Adipose tissue (tissue), 3 donors: Measurements from ENCODE around the gene TEC. TPM values are rescaled to one million over a fixed set of nuclear protein-coding genes. Genes with fewer than 3 reads are reported as not detected.
"Not testable (repeated sequence)": the region's sequence is repeated elsewhere in the genome, so short reads cannot be mapped to it uniquely, and the experiment has no call there.

Source experiments
- H3K27ac ChIP-seq: one replicate; pipeline ENCODE4 v1.5.1; 2013; ENCODE audit warnings: low read depth, low read length
- WGBS, 3 donors: extraction: QIAGEN DNeasy Blood & Tissue Kit; methylation state at CpG; one replicate each; pipeline ENCODE4 v1.1.7; 2013; 5-methylcytosine and 5-hydroxymethylcytosine counted together
- polyA plus RNA-seq, 3 donors: library from polyadenylated mRNA; stranded (reverse); fragments of 200-250 nt; gene quantifications; one replicate each; pipeline ENCODE4 v1.2.3, GENCODE V29; 2013
- donor health status: healthy with polysubstance abuse.
- donor health status: Bipolar disorder and iron deficiency.
- donor health status: healthy.

The TEC gene
- polyA plus RNA-seq, 3 donors: 0.62 to 1.5 (median 0.83) TPM

DNA sequence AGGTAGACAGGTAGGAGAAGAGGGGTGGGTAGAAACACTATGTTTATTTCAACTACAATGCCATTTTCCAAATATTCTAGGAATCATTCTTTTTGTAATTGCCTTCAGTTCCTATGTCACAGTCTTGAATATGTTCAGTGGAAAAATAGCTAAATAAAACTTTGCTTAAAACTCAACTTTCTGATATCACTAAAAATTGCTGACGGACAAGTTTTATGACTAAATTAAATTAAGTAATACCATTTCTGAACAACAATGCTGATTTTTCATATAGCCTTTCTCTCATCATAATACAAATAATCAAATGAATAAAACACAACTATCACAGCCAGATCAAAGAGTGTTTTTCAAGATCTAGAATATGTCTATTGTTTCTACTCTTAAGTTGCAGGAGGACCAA is 53.1 kb downstream of the TEC start:
- 92 to 98% (median 95%) methylated on average over 1 of the region's 1 CpG for WGBS, 3 donors
- H3K27ac ChIP-seq: no peak overlapping the region

DNA sequence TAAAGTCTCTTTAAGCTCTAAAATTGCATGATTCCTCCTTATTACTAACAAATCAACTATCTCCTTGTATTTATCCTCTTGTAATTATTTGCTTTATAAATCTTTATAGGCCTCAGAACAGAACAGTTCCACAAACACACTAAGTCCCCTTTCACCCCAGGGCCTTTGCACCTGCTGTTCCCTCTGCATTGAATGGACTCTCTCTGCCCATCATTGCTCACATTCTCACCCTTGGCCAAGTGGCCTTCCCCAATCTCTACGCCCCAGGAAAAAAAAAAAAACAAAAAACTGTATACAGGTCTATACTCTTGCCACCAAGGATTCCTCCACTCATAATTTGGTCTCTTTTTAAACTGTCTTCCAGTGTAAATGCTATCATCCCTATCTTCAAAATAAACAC is 53.7 kb downstream of the TEC start:
- whole genome bisulfite sequencing, 3 donors: 87 to 88% (median 88%) methylated on average over 1 of the region's 1 CpG
- no peak overlapping the region for H3K27ac ChIP-seq

DNA sequence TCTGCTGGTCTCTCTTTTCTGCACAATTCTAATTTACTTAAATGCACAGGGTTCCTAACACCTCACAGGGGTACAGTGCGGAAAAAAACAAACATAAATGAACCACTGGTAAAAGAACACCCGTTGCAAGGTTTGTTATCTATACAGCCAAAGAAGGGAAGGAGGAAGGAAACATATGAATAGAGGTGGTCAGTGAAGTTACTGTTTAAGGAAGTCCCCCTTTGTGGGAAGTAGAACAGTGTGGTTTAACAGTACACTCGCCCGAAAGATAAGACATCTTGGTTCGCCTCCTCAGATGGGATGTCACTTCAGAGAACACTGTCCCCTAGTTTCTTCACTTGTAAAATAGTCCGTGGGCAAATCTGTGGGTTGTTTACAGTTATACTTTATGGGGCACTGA is 57.5 kb downstream of the TEC start:
- H3K27ac ChIP-seq: no peak overlapping the region
- WGBS, 3 donors: 38 to 82% (median 51%) methylated on average over 6 of the region's 6 CpGs

DNA sequence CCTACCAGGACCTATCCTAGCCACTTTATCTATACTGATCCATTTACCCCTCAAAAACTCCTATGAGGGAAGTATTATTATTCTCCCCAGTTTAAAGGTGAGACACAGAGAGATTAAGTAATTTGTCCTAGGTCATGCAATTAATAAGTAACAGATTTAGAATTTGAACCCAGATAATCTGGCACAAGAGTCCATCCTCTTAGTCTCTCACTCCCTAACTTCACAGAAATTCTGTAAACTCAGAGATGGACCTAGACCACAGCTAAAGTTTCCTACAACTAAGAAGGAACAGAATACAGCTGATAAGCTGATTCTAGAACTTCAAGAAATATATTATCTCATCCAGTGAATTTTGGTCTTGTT is 58.7 kb downstream of the TEC start:
- no peak overlapping the region for H3K27ac ChIP-seq

DNA sequence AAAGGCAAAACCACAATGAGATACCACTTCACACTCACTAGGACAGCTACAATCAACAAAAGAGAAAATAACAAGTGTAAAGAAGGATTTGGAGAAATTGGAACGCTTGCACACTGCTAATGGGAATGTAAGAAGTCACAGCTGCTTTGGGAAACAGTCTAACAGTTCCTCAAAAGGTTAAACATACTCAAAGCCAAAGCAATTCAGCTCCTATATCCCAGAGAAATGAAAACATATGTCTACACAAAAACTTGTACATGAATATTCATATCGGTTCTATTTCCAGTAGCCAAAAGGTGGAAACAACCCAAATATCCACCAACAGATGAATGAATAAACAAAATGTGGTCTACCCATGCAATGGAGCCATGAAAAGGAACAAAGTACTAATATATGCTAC is 64.0 kb downstream of the TEC start:
- WGBS, 3 donors: 66 to 87% (median 69%) methylated on average over 2 of the region's 2 CpGs
- no peak overlapping the region for H3K27ac ChIP-seq

DNA sequence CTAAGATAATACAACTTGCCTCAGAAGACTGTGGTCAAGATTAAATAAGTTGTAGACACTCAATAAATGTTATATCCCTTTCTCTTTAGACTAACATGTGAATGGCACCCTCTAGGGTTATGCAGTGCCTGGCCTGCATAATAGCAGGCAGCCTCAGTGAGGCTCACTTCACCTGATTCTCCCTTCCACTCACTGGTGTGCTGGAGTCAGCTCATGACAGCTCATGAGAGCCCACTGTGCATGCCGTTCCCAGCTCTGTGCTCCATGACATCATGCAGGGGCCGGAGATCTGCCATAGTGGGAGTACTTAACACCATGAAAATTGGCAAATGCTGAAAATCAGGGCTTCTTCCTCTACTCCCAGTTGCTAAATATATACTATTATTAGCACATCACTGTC is 64.5 kb downstream of the TEC start:
- WGBS, 3 donors: 46 to 90% (median 54%) methylated on average over 2 of the region's 2 CpGs
- H3K27ac ChIP-seq: no peak overlapping the region

DNA sequence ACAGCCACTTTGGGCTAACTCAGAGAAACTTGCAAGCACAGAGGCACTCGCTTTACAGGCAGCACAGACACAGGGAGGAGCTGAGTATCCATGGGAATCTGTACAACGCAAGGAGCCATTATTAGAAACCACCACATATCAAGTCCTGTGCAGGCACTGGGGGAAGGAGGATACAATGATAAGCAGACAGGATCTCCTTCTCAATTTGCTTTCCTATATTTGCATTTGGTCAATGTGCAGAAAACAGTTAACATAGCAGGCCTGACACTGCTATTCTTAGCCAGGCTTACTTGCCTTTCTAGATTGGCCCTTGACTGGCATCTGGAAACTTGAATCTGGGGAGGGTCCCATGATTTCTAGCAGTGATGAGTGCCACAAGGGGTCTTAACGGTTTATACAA is 65.8 kb downstream of the TEC start:
- no peak overlapping the region for H3K27ac ChIP-seq
- WGBS, 3 donors: 61 to 66% (median 63%) methylated on average over 3 of the region's 3 CpGs

DNA sequence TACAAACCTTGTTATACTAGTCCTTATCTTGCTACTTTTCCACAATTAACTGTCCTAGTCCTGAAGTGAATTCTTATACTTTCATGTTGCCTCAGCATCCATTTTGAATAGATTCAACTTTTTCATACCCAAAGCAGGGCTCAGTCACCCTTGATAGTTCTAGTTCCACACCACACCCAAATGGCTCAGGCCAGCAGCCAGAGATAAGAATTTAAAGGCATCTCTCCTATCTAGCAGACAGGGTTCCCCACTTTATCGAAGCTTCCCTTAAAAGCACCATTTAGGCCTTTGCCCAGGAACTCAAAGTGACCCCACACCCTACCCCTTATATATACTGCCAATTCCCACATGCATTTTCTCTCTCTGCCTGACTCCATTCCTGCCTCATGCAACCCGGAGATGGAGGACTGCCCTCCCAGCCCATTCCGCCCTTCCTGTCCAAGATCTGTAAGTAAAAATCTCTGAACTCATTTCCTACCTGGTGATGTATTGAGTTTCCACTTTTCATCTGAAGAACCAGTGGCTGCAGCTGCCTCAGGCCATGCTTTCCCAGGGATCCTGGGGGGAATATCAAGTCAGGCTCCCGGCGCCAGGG is 71.9 kb downstream of the TEC start:
- 84 to 97% (median 85%) methylated on average over 5 of the region's 5 CpGs for WGBS, 3 donors
- no peak overlapping the region for H3K27ac ChIP-seq

DNA sequence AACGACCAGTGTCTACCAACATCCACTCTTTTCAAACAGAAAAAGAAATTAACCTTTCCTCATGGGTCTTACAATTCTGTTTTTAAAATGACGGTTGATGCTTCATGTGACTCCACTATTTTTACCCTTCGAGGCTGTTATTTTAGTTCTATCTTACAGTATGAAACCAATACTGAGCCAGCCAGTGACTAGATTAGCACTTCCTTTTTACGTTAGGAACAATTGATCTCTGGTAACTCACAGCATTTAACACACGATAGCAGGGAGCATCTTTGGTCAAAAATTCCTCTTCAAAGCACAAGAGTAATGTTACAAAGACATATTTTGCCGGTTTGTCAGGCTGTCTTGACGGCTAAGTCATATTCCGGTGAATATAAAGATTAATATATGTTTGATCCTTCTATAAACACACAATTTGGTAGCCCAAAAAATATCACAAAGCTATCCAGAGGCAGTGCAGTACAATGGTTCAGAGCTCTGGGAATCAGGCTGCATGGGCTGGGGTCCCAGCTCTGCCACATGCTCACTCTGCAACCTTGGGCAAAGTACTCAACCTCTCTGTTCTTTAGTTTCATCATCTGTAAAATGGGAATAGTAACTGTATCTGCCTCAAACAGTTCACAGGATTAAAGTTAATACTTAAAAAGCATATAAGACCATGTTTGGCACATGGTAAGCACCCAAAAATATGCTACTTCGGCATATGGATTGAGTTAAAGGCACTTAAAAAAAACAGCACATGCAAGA is 72.7 kb downstream of the TEC start:
- WGBS, 3 donors: 81 to 85% (median 83%) methylated on average over 9 of the region's 9 CpGs
- no peak overlapping the region for H3K27ac ChIP-seq

DNA sequence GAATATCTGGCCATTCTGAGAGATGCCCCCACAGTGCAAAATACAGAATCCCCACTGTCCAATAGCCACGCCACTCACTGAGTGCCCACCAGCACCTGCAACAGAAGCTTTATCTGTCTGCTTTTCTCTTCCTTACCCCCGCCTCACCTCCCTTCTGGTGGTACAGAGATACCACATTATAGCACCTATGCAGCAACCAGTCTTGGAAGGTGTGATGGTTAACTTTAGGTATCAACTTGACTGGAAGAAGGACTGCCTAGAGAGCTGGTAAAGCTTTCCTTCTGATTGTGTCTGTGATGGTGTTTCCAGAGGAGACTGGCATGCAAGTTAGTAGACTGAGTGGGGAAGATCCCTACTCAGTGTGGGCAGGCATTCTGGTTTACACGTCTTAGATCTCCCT is 73.8 kb downstream of the TEC start:
- H3K27ac ChIP-seq: no peak overlapping the region
- 82 to 90% (median 86%) methylated on average over 3 of the region's 3 CpGs for WGBS, 3 donors

DNA sequence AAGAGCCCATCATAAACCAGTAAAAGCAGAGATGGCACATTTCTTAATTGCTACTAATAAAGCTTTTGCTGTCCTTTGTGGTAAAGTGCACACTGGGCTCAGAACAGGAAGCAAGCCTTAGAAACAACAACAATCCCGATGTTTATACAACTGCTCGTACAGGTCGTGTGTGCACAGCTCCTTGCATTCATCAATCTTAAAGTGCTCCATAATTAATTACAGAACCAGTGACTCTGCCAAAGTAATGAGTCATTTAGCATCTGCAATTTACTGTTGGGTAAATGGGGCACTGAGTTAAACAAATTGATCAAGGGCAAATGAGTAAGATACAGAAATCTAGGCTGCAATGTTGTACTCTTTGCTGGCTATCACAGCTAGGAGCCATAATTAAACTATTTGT is 74.3 kb downstream of the TEC start:
- 7 to 30% (median 14%) methylated on average over 3 of the region's 3 CpGs for WGBS, 3 donors
- H3K27ac ChIP-seq: no peak overlapping the region

DNA sequence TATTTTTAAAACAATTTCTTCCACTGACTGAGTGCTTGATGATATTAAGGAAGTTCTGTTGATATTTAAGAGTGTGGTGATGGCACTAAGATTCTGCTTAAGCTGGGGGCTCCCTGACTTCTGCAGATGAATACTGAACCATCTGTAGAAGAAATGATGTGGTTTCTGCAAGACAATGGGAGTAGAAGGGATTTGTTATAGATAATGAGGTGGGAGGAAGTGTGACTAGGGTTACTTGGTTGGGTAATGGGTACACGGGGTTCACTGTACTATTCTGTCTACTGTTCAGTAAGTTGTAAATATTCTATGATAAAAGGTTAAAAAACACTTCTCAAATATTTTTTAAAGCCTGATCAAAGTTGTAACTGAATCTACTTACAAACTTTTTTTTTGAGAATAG is 74.7 kb downstream of the TEC start:
- no peak overlapping the region for H3K27ac ChIP-seq
- WGBS, 3 donors: 22 to 69% (median 40%) methylated on average over 1 of the region's 1 CpG

DNA sequence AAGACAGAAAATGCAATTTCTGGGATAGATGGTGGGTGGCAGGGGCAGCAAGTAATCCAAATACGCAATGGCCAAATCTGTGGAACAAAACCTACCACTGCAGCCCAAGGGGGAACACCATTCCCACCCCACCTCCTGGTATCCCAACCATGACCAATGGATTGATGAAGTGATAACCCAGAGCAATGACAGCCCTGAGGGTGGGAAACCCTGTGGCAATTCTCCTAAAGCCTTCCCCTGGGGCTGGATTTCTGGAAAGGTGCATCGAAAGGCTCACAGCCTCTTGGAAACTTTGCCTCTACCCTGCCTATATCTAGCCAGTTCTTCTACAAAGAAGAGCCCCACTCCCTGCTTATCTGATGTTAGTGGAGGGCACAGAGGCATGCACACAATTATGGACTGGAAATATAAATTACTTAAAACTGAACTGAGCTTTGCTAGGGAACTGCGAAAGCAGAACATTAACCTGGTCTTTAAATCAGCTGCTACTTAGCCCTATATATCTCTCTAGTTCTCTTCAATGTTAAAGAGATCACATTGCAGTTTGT is 75.6 kb downstream of the TEC start:
- 88 to 96% (median 96%) methylated on average over 3 of the region's 3 CpGs for WGBS, 3 donors
- no peak overlapping the region for H3K27ac ChIP-seq

DNA sequence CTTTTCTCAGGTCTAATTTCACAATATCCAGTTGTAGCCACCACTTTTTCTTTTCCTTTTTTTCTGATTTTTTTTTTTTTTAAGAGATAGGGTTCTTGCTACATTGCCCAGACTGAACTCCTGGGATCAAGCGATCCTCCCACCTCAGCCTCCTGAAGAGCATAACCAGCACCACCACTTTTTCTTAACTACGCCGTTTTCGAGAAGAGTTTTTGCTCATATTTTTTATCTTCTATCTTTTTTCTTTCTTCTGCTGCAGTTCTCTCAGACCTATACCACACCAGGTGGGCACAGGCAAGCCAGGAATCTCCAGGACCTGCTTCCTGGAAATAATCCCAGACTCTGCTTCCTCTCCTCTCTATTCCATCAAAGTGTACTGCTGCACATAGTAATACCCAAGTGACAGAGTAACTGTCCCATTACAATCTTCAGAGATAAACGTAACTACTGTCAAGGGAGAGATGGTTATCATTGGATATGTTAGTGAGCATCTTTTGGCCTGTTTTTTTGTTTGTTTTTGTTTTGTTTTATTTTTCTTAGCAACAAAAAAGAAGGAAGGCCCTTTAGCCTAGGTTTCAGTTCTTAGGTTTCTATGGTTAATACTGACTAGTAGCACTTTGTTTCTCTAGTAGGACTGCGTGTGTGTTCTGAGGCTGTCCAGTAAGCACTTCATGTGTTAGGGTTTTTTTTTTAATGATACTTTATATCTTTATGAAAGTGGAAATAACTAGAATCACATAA is 76.4 kb downstream of the TEC start:
- 88 to 93% (median 90%) methylated on average over 6 of the region's 6 CpGs for WGBS, 3 donors

DNA sequence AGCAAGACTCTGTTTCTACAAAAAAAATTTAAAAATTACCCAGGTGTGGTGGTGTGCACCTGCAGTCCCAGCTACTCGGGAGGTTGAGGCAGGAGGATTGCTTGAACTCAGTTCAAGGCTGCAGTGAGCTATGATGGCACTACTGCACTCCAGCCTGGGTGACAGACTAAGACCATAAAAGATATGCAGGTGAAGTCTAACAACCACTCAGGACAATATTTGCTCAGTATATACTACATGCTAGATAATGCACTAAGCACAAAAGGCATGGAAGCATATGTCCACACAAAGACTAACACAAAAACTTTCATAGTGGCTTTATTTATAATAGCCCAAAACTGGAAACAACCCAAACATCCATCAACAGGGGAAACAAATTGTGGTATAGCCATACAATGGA is 77.9 kb downstream of the TEC start:
- WGBS, 3 donors: 86 to 97% (median 90%) methylated on average over 1 of the region's 1 CpG
- no peak overlapping the region for H3K27ac ChIP-seq

More for the DNA sequence above, 76.4 kb downstream of the TEC start:
- H3K27ac ChIP-seq: no peak overlapping the region

DNA sequence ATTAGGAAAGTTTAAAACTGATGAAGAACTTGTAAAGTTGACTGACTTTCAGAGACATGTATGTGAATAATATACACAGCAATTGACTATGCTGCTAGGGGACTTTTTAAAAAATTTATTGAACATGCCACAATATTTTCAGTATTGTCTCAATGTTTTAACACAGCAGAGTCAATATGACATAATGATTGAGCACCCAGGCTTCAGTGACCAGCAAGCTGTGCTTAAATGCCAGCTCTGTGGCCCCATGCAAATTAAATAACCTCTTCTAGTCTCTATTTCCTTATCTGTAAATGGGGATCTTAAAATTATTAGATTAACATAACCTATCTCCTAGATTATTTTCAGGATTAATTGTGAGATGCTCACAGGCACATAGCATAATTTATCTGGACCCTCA is 78.8 kb downstream of the TEC start:
- H3K27ac ChIP-seq: no peak overlapping the region

DNA sequence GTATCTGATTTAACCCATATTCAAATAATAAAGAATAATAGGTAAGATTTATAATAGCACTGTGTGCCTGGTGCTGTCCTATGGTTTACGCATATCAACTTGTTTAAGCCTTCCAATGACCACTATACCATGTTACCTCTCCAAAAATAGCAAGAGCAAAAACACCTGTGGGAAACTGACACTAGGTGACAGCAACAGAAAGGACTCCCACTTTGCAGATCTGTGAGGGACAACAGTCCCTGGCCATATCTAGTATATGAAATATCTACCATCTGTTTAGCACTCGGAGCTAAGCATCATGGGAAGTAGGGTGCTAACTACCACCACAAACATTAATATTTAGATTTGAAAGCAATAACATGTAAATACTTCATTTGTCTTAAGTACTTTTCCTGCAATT is 79.9 kb downstream of the TEC start:
- H3K27ac ChIP-seq: no peak overlapping the region
- 48 to 89% (median 69%) methylated on average over 2 of the region's 2 CpGs for WGBS, 3 donors

DNA sequence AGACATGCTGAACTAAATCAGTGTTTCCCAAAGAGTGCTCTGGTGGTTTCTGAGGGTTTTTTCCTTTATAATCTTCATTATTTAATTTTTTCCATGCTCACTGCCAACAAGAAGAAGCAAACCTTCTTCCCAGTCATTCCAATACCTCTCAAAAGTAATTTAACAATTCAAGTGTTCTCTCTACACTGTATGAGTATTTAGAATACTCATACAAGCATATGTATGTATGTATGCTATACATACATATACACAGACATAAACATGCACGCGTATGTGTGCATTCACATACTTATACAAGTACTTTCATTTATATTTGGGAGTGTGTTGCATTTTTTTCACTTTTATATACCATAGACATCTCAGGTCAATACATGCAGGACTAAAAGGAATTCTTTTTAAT is 81.2 kb downstream of the TEC start:
- H3K27ac ChIP-seq: no peak overlapping the region
- WGBS, 3 donors: 93 to 99% (median 98%) methylated on average over 2 of the region's 2 CpGs

DNA sequence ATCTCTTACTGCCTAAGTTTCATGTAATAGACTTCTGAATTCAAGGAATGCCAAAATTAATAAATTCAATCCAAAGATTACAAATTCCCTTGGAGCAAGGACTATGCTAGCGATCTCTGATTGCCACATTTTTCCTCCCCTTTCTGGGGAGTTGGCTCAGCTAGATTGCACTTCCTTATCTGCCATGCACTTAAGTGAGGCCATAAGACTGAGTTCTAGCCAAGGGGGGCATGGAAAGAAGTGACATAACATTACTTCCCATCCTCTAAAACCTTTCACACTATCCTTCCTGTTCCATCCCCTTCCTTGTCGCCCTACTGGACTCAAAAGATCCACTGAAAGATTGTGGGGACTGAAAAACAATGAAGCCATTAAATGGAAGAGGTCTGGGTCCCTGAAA is 81.8 kb downstream of the TEC start:
- 14 to 84% (median 19%) methylated on average over 2 of the region's 2 CpGs for WGBS, 3 donors
- H3K27ac ChIP-seq: no peak overlapping the region

DNA sequence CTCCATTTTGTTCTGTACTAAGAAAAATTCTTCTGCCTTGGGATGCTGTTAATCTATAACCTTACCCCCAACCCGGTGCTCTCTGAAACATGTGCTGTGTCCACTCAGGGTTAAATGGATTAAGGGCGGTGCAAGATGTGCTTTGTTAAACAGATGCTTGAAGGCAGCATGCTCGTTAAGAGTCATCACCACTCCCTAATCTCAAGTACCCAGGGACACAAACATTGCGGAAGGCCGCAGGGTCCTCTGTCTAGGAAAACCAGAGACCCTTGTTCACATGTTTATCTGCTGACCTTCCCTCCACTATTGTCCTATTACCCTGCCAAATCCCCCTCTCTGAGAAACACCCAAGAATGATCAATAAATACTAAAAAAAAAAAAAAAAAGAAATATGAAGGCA is 82.6 kb downstream of the TEC start:
- not testable (repeated sequence) for H3K27ac ChIP-seq
- 81 to 95% (median 90%) methylated on average over 2 to 4 of the region's 5 CpGs for WGBS, 3 donors
